Measurements from ENCODE around the gene PIAS3.

The PIAS3 gene

GRCh38 chr1:145804235-145805045 is 54.4 kb downstream of the PIAS3 start:
- no peaks in the 10 kb centered on the region for H3K36me3 ChIP-seq (ENCODE audit: control insufficient read depth in 2 of 2, insufficient read depth in 1 of 2, low read length in 2 of 2)
- POLR2A ChIA-PET = interaction anchor here (1.0 to 1.2 kb wide), 3 partner anchors 20 to 54 kb away, joined by 3 to 5 read pairs (median 4); partner anchors contain the start of genes PIAS3, POLR3C and RNF115
- TF ChIP-seq ZNF664 (tag by site-specific recombination; IDR thresholded peaks at IDR 0.05) (peak; percentile 99), ZNF223 (tag by site-specific recombination; IDR thresholded peaks at IDR 0.05) (no peak), ZBTB44 (tag by site-specific recombination; IDR thresholded peaks at IDR 0.05) (no peak), MZF1 (tag by site-specific recombination; IDR thresholded peaks at IDR 0.05; ENCODE audit: borderline replicate concordance) (no peak)
- TF ChIP-seq, protein P1, sequence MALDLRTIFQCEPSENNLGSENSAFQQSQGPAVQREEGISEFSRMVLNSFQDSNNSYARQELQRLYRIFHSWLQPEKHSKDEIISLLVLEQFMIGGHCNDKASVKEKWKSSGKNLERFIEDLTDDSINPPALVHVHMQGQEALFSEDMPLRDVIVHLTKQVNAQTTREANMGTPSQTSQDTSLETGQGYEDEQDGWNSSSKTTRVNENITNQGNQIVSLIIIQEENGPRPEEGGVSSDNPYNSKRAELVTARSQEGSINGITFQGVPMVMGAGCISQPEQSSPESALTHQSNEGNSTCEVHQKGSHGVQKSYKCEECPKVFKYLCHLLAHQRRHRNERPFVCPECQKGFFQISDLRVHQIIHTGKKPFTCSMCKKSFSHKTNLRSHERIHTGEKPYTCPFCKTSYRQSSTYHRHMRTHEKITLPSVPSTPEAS (tag by site-specific recombination; IDR thresholded peaks at IDR 0.05) = peak; percentile 53
- peaks cover 15% of the 10 kb centered on the region for H3K4me1 ChIP-seq (ENCODE audit: control insufficient read depth, insufficient read depth, low read length)
- no peaks in the 10 kb centered on the region for H3K9me3 ChIP-seq (ENCODE audit: control insufficient read depth, insufficient read depth, low read depth, low read length)
- H3K4me3 ChIP-seq (ENCODE audit: low read depth, low read length) = no peak overlapping the region
- no peak overlapping the region for H3K27ac ChIP-seq (ENCODE audit: extremely low read depth, low read depth, low read length)
- CTCF ChIA-PET = interaction anchor here (0.7 kb wide), 1 partner anchor 21 kb away, joined by 3 read pairs; no protein-coding TSS in a partner anchor

DNA sequence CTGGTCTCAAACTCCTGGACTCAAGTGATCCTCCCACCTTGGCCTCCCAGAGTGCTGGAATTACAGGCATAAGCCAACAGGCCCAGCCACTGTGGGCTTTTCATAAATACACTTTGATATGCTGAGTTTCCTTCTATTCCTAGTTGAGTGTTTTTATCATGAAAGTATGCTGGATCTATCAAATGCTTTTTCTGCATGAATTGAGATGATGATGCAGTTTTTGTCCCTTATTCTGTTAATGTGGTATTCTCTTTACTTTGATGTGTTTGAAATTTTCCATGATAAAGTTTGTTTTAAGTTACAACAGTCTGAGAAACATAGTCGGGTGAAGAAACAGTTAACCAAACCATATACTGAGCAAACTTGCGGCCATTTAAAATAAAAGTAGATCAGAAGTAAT is 59.1 kb downstream of the PIAS3 start:
- Histone ChIP-seq H3K27ac (ENCODE audit: extremely low read depth, low read depth, low read length) (no peak overlapping the region), H3K4me1 (ENCODE audit: control insufficient read depth, insufficient read depth, low read length) (peaks cover 12% of the 10 kb centered on the region), H3K9me3 (ENCODE audit: control insufficient read depth, insufficient read depth, low read depth, low read length) (no peaks in the 10 kb centered on the region), H3K36me3 (ENCODE audit: control insufficient read depth in 2 of 2, insufficient read depth in 1 of 2, low read length in 2 of 2) (no peaks in the 10 kb centered on the region), H3K4me3 (ENCODE audit: low read depth, low read length) (no peak overlapping the region)
- ChIA-PET CTCF (no interaction called here), POLR2A (no interaction called here)
- TF ChIP-seq GLIS1 (tag by site-specific recombination; IDR thresholded peaks at IDR 0.05) (0 out of 2 replicates have a peak, but pooled peaks have one; percentile 23), ZNF423 (tag by site-specific recombination; IDR thresholded peaks at IDR 0.05) (no peak)

Measured in HEK293 (cell line).